Natural killer cell (primary cell): Measurements from ENCODE around the gene CCDC117. TPM values are rescaled to one million over a fixed set of nuclear protein-coding genes. Genes with fewer than 3 reads are reported as not detected.
"Not testable (repeated sequence)": the region's sequence is repeated elsewhere in the genome, so short reads cannot be mapped to it uniquely, and the experiment has no call there.

Experiments used
- ATAC-seq, 3 donors: fragments of 150-1000 bp in 2 of 3; fragments of 200-7000 bp in 1 of 3; cut with Tn5 transposase; 1 replicate in 1 of 3; 2 replicates in 2 of 3; pipeline ENCODE4 v1.10.0; 2021; ENCODE audit warnings: mild to moderate bottlenecking in 2 of 3, moderate library complexity in 2 of 3
- DNase-seq, 2 donors: peaks; one replicate each; pipeline versions ENCODE4 v3.0.0 to v3.0.0-alpha.2; 2013 to 2021; ENCODE audit warnings: mixed read lengths in 1 of 2
- H3K27ac ChIP-seq: one replicate; pipeline ENCODE4 v1.5.1; 2013; ENCODE audit warnings: mild to moderate bottlenecking, low read length
- H3K27me3 ChIP-seq: one replicate; pipeline ENCODE4 v1.6.1; 2013; ENCODE audit warnings: low read length; ENCODE audit not compliant: control insufficient read depth, insufficient read depth
- H3K36me3 ChIP-seq: one replicate; pipeline ENCODE4 v1.6.1; 2013; ENCODE audit warnings: low read length; ENCODE audit not compliant: control insufficient read depth, insufficient read depth
- H3K4me1 ChIP-seq: one replicate; pipeline ENCODE4 v1.6.1; 2013; ENCODE audit warnings: low read length; ENCODE audit not compliant: control insufficient read depth, insufficient read depth
- H3K4me3 ChIP-seq: one replicate; pipeline ENCODE4 v1.5.1; 2013; ENCODE audit warnings: low read length
- H3K9me3 ChIP-seq: one replicate; pipeline ENCODE4 v1.6.1; 2013; ENCODE audit warnings: low read length; ENCODE audit not compliant: control insufficient read depth, insufficient read depth
- H3K27ac Mint-ChIP-seq, 2 donors: one replicate each; pipeline ENCODE4 v1.8.0; 2022; ENCODE audit warnings: mild to moderate bottlenecking in 2 of 2, mixed read lengths in 2 of 2, moderate library complexity in 1 of 2
- H3K27me3 Mint-ChIP-seq, 2 donors: one replicate each; pipeline ENCODE4 v1.8.0; 2022; ENCODE audit warnings: low read depth in 2 of 2, mixed read lengths in 2 of 2
- H3K36me3 Mint-ChIP-seq: one replicate; pipeline ENCODE4 v1.8.0; 2022; ENCODE audit warnings: mixed read lengths
- H3K4me1 Mint-ChIP-seq, 2 donors: one replicate each; pipeline ENCODE4 v1.8.0; 2022; ENCODE audit warnings: mixed read lengths in 2 of 2
- H3K4me3 Mint-ChIP-seq: one replicate; pipeline ENCODE4 v1.8.0; 2022; ENCODE audit warnings: mild to moderate bottlenecking, moderate library complexity, mixed read lengths
- H3K9me3 Mint-ChIP-seq, 2 donors: one replicate each; pipeline ENCODE4 v1.8.0; 2022; ENCODE audit warnings: mixed read lengths in 2 of 2
- CTCF ChIP-seq: fragments of 200-600 bp; IDR thresholded peaks from one replicate; pipeline ENCODE4 v1.8.0; 2022; ENCODE audit warnings: antibody characterized with exemption
- WGBS: methylation state at CpG from one replicate; pipeline ENCODE4 v1.1.7; 2013; ENCODE audit warnings: missing lambda C conversion rate; ENCODE audit not compliant: insufficient coverage; 5-methylcytosine and 5-hydroxymethylcytosine counted together
- intact Hi-C: fragments of 100-400 bp; cut with micrococcal nuclease; formaldehyde crosslinking; loops from one replicate; pipeline ENCODE4 v1.14.2; 2022
- total RNA-seq, 4 donors: library from RNA; stranded (reverse); fragments of 120-200 nt in 1 of 4; gene quantifications; one replicate each; pipeline versions ENCODE4 v1.2.3 to v1.2.4, GENCODE V29; 2013 to 2022

The CCDC117 gene
- total RNA-seq, 3 donors from 2014 or later (not counting 1 experiment from before 2014, with no cell fraction given) = 26.3 to 26.9 (median 26.6) TPM

GRCh38 chr22:28822930-28823551 is 50.5 kb downstream of the CCDC117 start:
- H3K4me3 Mint-ChIP-seq = peak overlapping the region; percentile 13
- Histone ChIP-seq H3K4me1 (peaks cover 52% of the 10 kb centered on the region), H3K9me3 (no peaks in the 10 kb centered on the region), H3K27ac (peak overlapping the region; percentile 20), H3K27me3 (no peaks in the 10 kb centered on the region), H3K4me3 (no peak overlapping the region), H3K36me3 (no peaks in the 10 kb centered on the region)
- H3K4me1 Mint-ChIP-seq = peaks cover 43 to 52% of the 10 kb centered on the region in 2 donors
- DNase-seq (peak in 1 of 2 donors; percentile 68), ATAC-seq (peak; percentile 36 to 53 (median 49))
- no peaks in the 10 kb centered on the region for H3K36me3 Mint-ChIP-seq
- peak overlapping the region; percentile 74 to 84 for H3K27ac Mint-ChIP-seq
- WGBS = 38% methylated on average over 3 of the region's 4 CpGs
- no peaks in the 10 kb centered on the region for H3K27me3 Mint-ChIP-seq
- no peaks in the 10 kb centered on the region for H3K9me3 Mint-ChIP-seq
- TF ChIP-seq CTCF = no peak
- intact Hi-C loops = no loop called here

- 95% methylated on average over 9 of the region's 9 CpGs for WGBS
- H3K4me3 Mint-ChIP-seq, H3K4me3 ChIP-seq, H3K27ac Mint-ChIP-seq, H3K9me3 ChIP-seq, H3K27ac ChIP-seq, H3K27me3 Mint-ChIP-seq, DNase-seq, H3K36me3 Mint-ChIP-seq, H3K27me3 ChIP-seq, ATAC-seq, intact Hi-C loops, H3K36me3 ChIP-seq, H3K9me3 Mint-ChIP-seq: not testable (repeated sequence)
- H3K4me1 ChIP-seq = peaks cover 51% of the 10 kb centered on the region
- H3K4me1 Mint-ChIP-seq = peaks cover 37 to 45% of the 10 kb centered on the region in 2 donors
Measured at GRCh38 chr22:28824455-28824854, 52.0 kb downstream of the CCDC117 start.

- intact Hi-C loops = not testable (repeated sequence)
Measured at GRCh38 chr22:28826430-28826829, 53.9 kb downstream of the CCDC117 start.

GRCh38 chr22:28826921-28827320 is 54.4 kb downstream of the CCDC117 start:
- no peak for TF ChIP-seq CTCF
- H3K36me3 Mint-ChIP-seq = no peaks in the 10 kb centered on the region
- peaks cover 45% of the 10 kb centered on the region for H3K4me1 ChIP-seq
- no peaks in the 10 kb centered on the region for H3K9me3 Mint-ChIP-seq
- H3K4me3 Mint-ChIP-seq = no peak overlapping the region
- peaks cover 0 to 3% of the 10 kb centered on the region in 2 donors for H3K27me3 Mint-ChIP-seq
- intact Hi-C loops = no loop called here
- no peak overlapping the region for H3K27ac Mint-ChIP-seq
- no peak for DNase-seq
- no peaks in the 10 kb centered on the region for H3K9me3 ChIP-seq
- 98% methylated on average over 7 of the region's 7 CpGs for WGBS
- H3K27ac ChIP-seq = no peak overlapping the region
- H3K4me1 Mint-ChIP-seq = peaks cover 42 to 51% of the 10 kb centered on the region in 2 donors
- H3K27me3 ChIP-seq = no peaks in the 10 kb centered on the region
- no peak for ATAC-seq
- H3K4me3 ChIP-seq = no peak overlapping the region
- H3K36me3 ChIP-seq = no peaks in the 10 kb centered on the region

More at GRCh38 chr22:28826430-28826829, 53.9 kb downstream of the CCDC117 start:
- not testable (repeated sequence) for H3K27me3 Mint-ChIP-seq, H3K36me3 ChIP-seq, ATAC-seq, H3K4me3 Mint-ChIP-seq, H3K9me3 ChIP-seq, H3K36me3 Mint-ChIP-seq, H3K27me3 ChIP-seq, H3K27ac Mint-ChIP-seq, H3K4me3 ChIP-seq, H3K27ac ChIP-seq, H3K9me3 Mint-ChIP-seq, DNase-seq
- H3K4me1 Mint-ChIP-seq = peaks cover 43 to 50% of the 10 kb centered on the region in 2 donors
- 100% methylated on average over 1 of the region's 4 CpGs for WGBS
- peaks cover 45% of the 10 kb centered on the region for H3K4me1 ChIP-seq
